RCC 7860 (cell line): Measurements from ENCODE around the gene UCHL3.

Experiments used
- DNase-seq: peaks from one replicate; pipeline ENCODE4 v3.0.0-alpha.2; 2015; ENCODE audit warnings: low spot score
- FAIRE-seq: peaks from 2 replicates; lab custom pipeline; 2012; peaks lifted over from hg19 to GRCh38; lab: Jason Lieb, UNC

Gene UCHL3

GRCh38 chr13:75547917-75548316 is 1.7 kb upstream of the UCHL3 start:
- FAIRE-seq (no peak), DNase-seq (no peak)

- DNase-seq (peak; percentile 59), FAIRE-seq (peak; percentile 62)
Observed at GRCh38 chr13:75550159-75550567, 572 bp downstream of the UCHL3 start.

GRCh38 chr13:75554464-75554863 is 4.9 kb downstream of the UCHL3 start:
- FAIRE-seq (no peak), DNase-seq (no peak)

GRCh38 chr13:75554981-75555380 is 5.4 kb downstream of the UCHL3 start:
- no peak for FAIRE-seq
- no peak for DNase-seq

GRCh38 chr13:75555836-75556235 is 6.2 kb downstream of the UCHL3 start:
- FAIRE-seq (no peak), DNase-seq (no peak)

- DNase-seq, result no peak
- no peak for FAIRE-seq
Observed at GRCh38 chr13:75556961-75557360, 7.4 kb downstream of the UCHL3 start.

- DNase-seq (peak; percentile 39), FAIRE-seq (peak; percentile 31)
Observed at GRCh38 chr13:75558145-75558840, 8.7 kb downstream of the UCHL3 start.

- DNase-seq (peak; percentile 15), FAIRE-seq (peak; percentile 57)
Observed at GRCh38 chr13:75566658-75567057, 17.1 kb downstream of the UCHL3 start.

- DNase-seq (no peak), FAIRE-seq (no peak)
Observed at GRCh38 chr13:75569576-75569975, 20.0 kb downstream of the UCHL3 start.

GRCh38 chr13:75579529-75579928 is 29.9 kb downstream of the UCHL3 start:
- no peak for FAIRE-seq
- DNase-seq, result no peak

GRCh38 chr13:75581874-75582640 is 32.5 kb downstream of the UCHL3 start:
- DNase-seq (no peak), FAIRE-seq (no peak)

- DNase-seq (no peak), FAIRE-seq (no peak)
Observed at GRCh38 chr13:75583091-75583490, 33.5 kb downstream of the UCHL3 start.

GRCh38 chr13:75585153-75585552 is 35.6 kb downstream of the UCHL3 start:
- no peak for DNase-seq
- FAIRE-seq, result no peak

- no peak for FAIRE-seq
- no peak for DNase-seq
Observed at GRCh38 chr13:75587679-75588078, 38.1 kb downstream of the UCHL3 start.

- DNase-seq (no peak), FAIRE-seq (no peak)
Observed at GRCh38 chr13:75596657-75597182, 47.1 kb downstream of the UCHL3 start.

GRCh38 chr13:75600371-75600770 is 50.8 kb downstream of the UCHL3 start:
- DNase-seq (no peak), FAIRE-seq (no peak)

- no peak for FAIRE-seq
- no peak for DNase-seq
Observed at GRCh38 chr13:75603038-75603437, 53.4 kb downstream of the UCHL3 start.

- no peak for FAIRE-seq
- DNase-seq, result no peak
Observed at GRCh38 chr13:75607447-75607846, 57.9 kb downstream of the UCHL3 start.

- no peak for FAIRE-seq
Observed at GRCh38 chr13:75610466-75610865, 60.9 kb downstream of the UCHL3 start.

GRCh38 chr13:75612354-75612753 is 62.8 kb downstream of the UCHL3 start:
- no peak for FAIRE-seq

More at GRCh38 chr13:75610466-75610865, 60.9 kb downstream of the UCHL3 start:
- DNase-seq, result no peak

GRCh38 chr13:75617230-75617629 is 67.6 kb downstream of the UCHL3 start:
- DNase-seq (no peak), FAIRE-seq (no peak)

More at GRCh38 chr13:75612354-75612753, 62.8 kb downstream of the UCHL3 start:
- no peak for DNase-seq

GRCh38 chr13:75618308-75618707 is 68.7 kb downstream of the UCHL3 start:
- FAIRE-seq (no peak), DNase-seq (no peak)
